Measurements from ENCODE around the gene ZNF14. TPM values are rescaled to one million over a fixed set of nuclear protein-coding genes. Genes with fewer than 3 reads are reported as not detected.

The ZNF14 gene
- total and polyA plus RNA-seq, 2 donors from 2014 or later, result 5.0 to 10.2 TPM

GRCh38 chr19:19661675-19662251, 71.1 kb downstream of the ZNF14 start:
- Histone ChIP-seq H3K4me3 (ENCODE audit: low read length in 3 of 3) (peak overlapping the region in 1 of 3 donors; percentile 92), H3K36me3 (ENCODE audit: control insufficient read depth in 2 of 3, insufficient read depth in 3 of 3, low read length in 3 of 3) (peaks cover 0 to 18% (median 9%) of the 10 kb centered on the region in 3 donors), H3K9ac (ENCODE audit: low read length in 3 of 3) (no peak overlapping the region), H3K9me3 (ENCODE audit: control insufficient read depth in 2 of 3, insufficient read depth in 1 of 3, low read length in 3 of 3) (no peaks in the 10 kb centered on the region), H3K4me1 (ENCODE audit: control insufficient read depth in 2 of 3, insufficient read depth in 2 of 3, low read depth in 1 of 3, low read length in 3 of 3) (peaks cover 0 to 17% (median 7%) of the 10 kb centered on the region in 3 donors), H3K27ac (ENCODE audit: low read depth in 2 of 2, low read length in 2 of 2) (no peak overlapping the region), H3K27me3 (ENCODE audit: control insufficient read depth, insufficient read depth, low read length) (no peaks in the 10 kb centered on the region)
- intact Hi-C loops (cut with DNase I), result no loop called here
- TF ChIP-seq CTCF (IDR thresholded peaks at IDR 0.05; ENCODE audit: borderline replicate concordance, extremely low read depth, insufficient read depth), result no peak
- peak in 2 of 5 donors; percentile 37 to 72 for DNase-seq
- no peak for FAIRE-seq

- Histone ChIP-seq H3K27ac (ENCODE audit: low read depth in 2 of 2, low read length in 2 of 2) (no peak overlapping the region), H3K4me1 (ENCODE audit: control insufficient read depth in 2 of 3, insufficient read depth in 2 of 3, low read depth in 1 of 3, low read length in 3 of 3) (peaks cover 0 to 17% (median 7%) of the 10 kb centered on the region in 3 donors), H3K4me3 (ENCODE audit: low read length in 3 of 3) (no peak overlapping the region), H3K36me3 (ENCODE audit: control insufficient read depth in 2 of 3, insufficient read depth in 3 of 3, low read length in 3 of 3) (peaks cover 0 to 23% (median 15%) of the 10 kb centered on the region in 3 donors), H3K9ac (ENCODE audit: low read length in 3 of 3) (no peak overlapping the region), H3K27me3 (ENCODE audit: control insufficient read depth, insufficient read depth, low read length) (no peaks in the 10 kb centered on the region), H3K9me3 (ENCODE audit: control insufficient read depth in 2 of 3, insufficient read depth in 1 of 3, low read length in 3 of 3) (no peaks in the 10 kb centered on the region)
- no peak for TF ChIP-seq CTCF (IDR thresholded peaks at IDR 0.05; ENCODE audit: borderline replicate concordance, extremely low read depth, insufficient read depth)
- intact Hi-C loops (cut with DNase I), result no loop called here
- DNase-seq (peak in 2 of 5 donors; percentile 42 to 74), FAIRE-seq (no peak)
Observed at GRCh38 chr19:19661141-19661674, 71.7 kb downstream of the ZNF14 start.

Other genes starting within 250 kb of the ZNF14 start
- 3.7 TPM for gene TSSK6, start 217.6 kb downstream of the ZNF14 start, total RNA-seq
- 1.4 TPM for gene TSSK6, start 217.6 kb downstream of the ZNF14 start, polyA plus RNA-seq (ENCODE audit: insufficient read depth, low read depth, low replicate concordance)
- gene NDUFA13, start 216.9 kb downstream of the ZNF14 start, total RNA-seq, result 328 TPM
- 627 TPM for gene NDUFA13, start 216.9 kb downstream of the ZNF14 start, polyA plus RNA-seq (ENCODE audit: insufficient read depth, low read depth, low replicate concordance)
- gene YJEFN3, start 204.2 kb downstream of the ZNF14 start, total RNA-seq, result 3.7 TPM
- 3.1 TPM for gene YJEFN3, start 204.2 kb downstream of the ZNF14 start, polyA plus RNA-seq (ENCODE audit: insufficient read depth, low read depth, low replicate concordance)
- 0.41 TPM for gene CILP2, start 194.8 kb downstream of the ZNF14 start, total RNA-seq
- not detected for gene CILP2, start 194.8 kb downstream of the ZNF14 start, polyA plus RNA-seq (ENCODE audit: insufficient read depth, low read depth, low replicate concordance)
- gene PBX4, start 114.4 kb downstream of the ZNF14 start, total RNA-seq, result 5.7 TPM
- gene PBX4, start 114.4 kb downstream of the ZNF14 start, polyA plus RNA-seq (ENCODE audit: insufficient read depth, low read depth, low replicate concordance), result 3.9 TPM
- 10.4 TPM for gene LPAR2, start 104.9 kb downstream of the ZNF14 start, total RNA-seq
- gene LPAR2, start 104.9 kb downstream of the ZNF14 start, polyA plus RNA-seq (ENCODE audit: insufficient read depth, low read depth, low replicate concordance), result 5.6 TPM
- gene GMIP, start 89.5 kb downstream of the ZNF14 start, total RNA-seq, result 18.8 TPM
- gene GMIP, start 89.5 kb downstream of the ZNF14 start, polyA plus RNA-seq (ENCODE audit: insufficient read depth, low read depth, low replicate concordance), result 3.3 TPM
- 78.1 TPM for gene ATP13A1, start 69.4 kb downstream of the ZNF14 start, total RNA-seq
- 30.1 TPM for gene ATP13A1, start 69.4 kb downstream of the ZNF14 start, polyA plus RNA-seq (ENCODE audit: insufficient read depth, low read depth, low replicate concordance)
- gene ZNF101, start 64.3 kb downstream of the ZNF14 start, total RNA-seq, result 21.2 TPM
- gene ZNF101, start 64.3 kb downstream of the ZNF14 start, polyA plus RNA-seq (ENCODE audit: insufficient read depth, low read depth, low replicate concordance), result 10.2 TPM
- 37.8 TPM for gene ZNF506, start 88.6 kb upstream of the ZNF14 start, total RNA-seq
- gene ZNF506, start 88.6 kb upstream of the ZNF14 start, polyA plus RNA-seq (ENCODE audit: insufficient read depth, low read depth, low replicate concordance), result 7.4 TPM
- 15.3 TPM for gene ZNF253, start 132.8 kb upstream of the ZNF14 start, total RNA-seq
- 5.4 TPM for gene ZNF253, start 132.8 kb upstream of the ZNF14 start, polyA plus RNA-seq (ENCODE audit: insufficient read depth, low read depth, low replicate concordance)
- gene ZNF93, start 167.8 kb upstream of the ZNF14 start, total RNA-seq, result 4.5 TPM
- gene ZNF93, start 167.8 kb upstream of the ZNF14 start, polyA plus RNA-seq (ENCODE audit: insufficient read depth, low read depth, low replicate concordance), result 1.9 TPM